T-helper 17 cell (primary cell): Measurements from ENCODE around the gene CILP. TPM values are rescaled to one million over a fixed set of nuclear protein-coding genes. Genes with fewer than 3 reads are reported as not detected.
"Not testable (repeated sequence)": the region's sequence is repeated elsewhere in the genome, so short reads cannot be mapped to it uniquely, and the experiment has no call there.

Experiments used
- ATAC-seq: fragments of 150-1000 bp; cut with Tn5 transposase; 2 replicates; pipeline ENCODE4 v1.10.0; 2021; ENCODE audit warnings: mild to moderate bottlenecking, moderate library complexity
- DNase-seq, 3 donors: peaks; one replicate each; pipeline versions ENCODE4 v3.0.0 to v3.0.0-alpha.2; 2020 to 2021
- H3K9me3 ChIP-seq: one replicate; pipeline ENCODE4 v1.7.0; 2013; ENCODE audit warnings: low read length, mild to moderate bottlenecking; ENCODE audit not compliant: control insufficient read depth, poor library complexity, severe bottlenecking
- H3K27ac Mint-ChIP-seq: one replicate; pipeline ENCODE4 v1.8.0; 2022; ENCODE audit warnings: mild to moderate bottlenecking, moderate library complexity, mixed read lengths
- H3K27me3 Mint-ChIP-seq: one replicate; pipeline ENCODE4 v1.8.0; 2022; ENCODE audit warnings: mixed read lengths
- H3K36me3 Mint-ChIP-seq: one replicate; pipeline ENCODE4 v1.8.0; 2022; ENCODE audit warnings: low read depth, mixed read lengths
- H3K4me1 Mint-ChIP-seq: one replicate; pipeline ENCODE4 v1.8.0; 2022; ENCODE audit warnings: mild to moderate bottlenecking, mixed read lengths
- H3K4me3 Mint-ChIP-seq: one replicate; pipeline ENCODE4 v1.8.0; 2022; ENCODE audit warnings: mild to moderate bottlenecking, moderate library complexity, mixed read lengths
- total RNA-seq, 4 donors: library from RNA in 2 of 4; stranded (reverse) in 2 of 4; gene quantifications; one replicate each; pipeline ENCODE4 v1.2.3 and lab custom pipeline; 2022 to 2026

CILP gene
- total RNA-seq, 2 donors from 2014 or later = 0.22 to 0.26 TPM

DNA sequence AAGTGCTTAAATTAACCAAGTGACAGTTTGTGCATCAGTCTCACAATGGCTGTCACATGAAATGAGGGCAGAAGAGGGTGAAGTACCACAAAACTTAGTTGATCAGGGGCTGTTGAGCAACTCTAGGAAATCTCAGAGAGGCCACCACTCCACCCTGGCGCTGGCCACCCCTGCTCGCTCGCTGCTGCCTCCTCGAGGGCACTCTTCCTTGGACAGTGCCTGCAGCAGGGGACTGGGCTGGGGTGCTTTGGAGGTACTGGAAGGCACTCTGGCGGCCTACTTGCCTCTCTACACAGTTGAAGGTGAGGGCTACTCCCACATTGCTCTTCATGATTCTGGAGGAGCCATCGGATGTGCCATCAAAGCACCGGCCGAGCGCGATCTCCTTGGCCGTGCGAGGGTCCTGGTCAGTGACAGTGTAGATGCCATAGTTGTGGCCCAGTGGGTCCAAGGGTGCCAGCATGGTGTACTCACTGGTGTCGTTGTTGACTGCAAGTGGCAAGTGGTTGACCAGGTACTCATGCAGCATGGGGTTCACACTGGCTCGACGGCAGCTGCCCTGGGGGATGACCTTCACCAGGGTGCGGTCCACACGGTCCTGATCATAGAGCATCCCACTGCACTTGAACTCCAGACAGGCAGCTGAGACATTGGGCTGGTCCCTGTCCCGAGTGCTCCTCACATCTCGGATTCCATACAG lies 14.5 kb downstream of the CILP start:
- Mint-ChIP-seq H3K4me1 (peaks cover 5% of the 10 kb centered on the region), H3K27me3 (peaks cover 8% of the 10 kb centered on the region), H3K27ac (no peak overlapping the region), H3K36me3 (peaks cover 4% of the 10 kb centered on the region), H3K4me3 (no peak overlapping the region)
- H3K9me3 ChIP-seq = no peaks in the 10 kb centered on the region
- DNase-seq (no peak), ATAC-seq (no peak)

GRCh38 chr15:65195548-65195923 lies 15.7 kb downstream of the CILP start:
- no peaks in the 10 kb centered on the region for H3K9me3 ChIP-seq
- Mint-ChIP-seq H3K4me1 (peaks cover 5% of the 10 kb centered on the region), H3K36me3 (peaks cover 3% of the 10 kb centered on the region), H3K4me3 (no peak overlapping the region), H3K27me3 (peaks cover 2% of the 10 kb centered on the region), H3K27ac (no peak overlapping the region)
- ATAC-seq (no peak), DNase-seq (no peak)

GRCh38 chr15:65194826-65195547 lies 16.3 kb downstream of the CILP start:
- ATAC-seq (no peak), DNase-seq (no peak)
- Mint-ChIP-seq H3K36me3 (no peaks in the 10 kb centered on the region), H3K27me3 (no peaks in the 10 kb centered on the region), H3K4me1 (peaks cover 3% of the 10 kb centered on the region), H3K27ac (no peak overlapping the region), H3K4me3 (no peak overlapping the region)
- no peaks in the 10 kb centered on the region for H3K9me3 ChIP-seq

GRCh38 chr15:65192016-65192415 lies 19.3 kb downstream of the CILP start:
- H3K9me3 ChIP-seq = no peaks in the 10 kb centered on the region
- no peaks in the 10 kb centered on the region for H3K27me3 Mint-ChIP-seq
- no peak overlapping the region for H3K4me3 Mint-ChIP-seq
- H3K4me1 Mint-ChIP-seq = peaks cover 3% of the 10 kb centered on the region
- no peak overlapping the region for H3K27ac Mint-ChIP-seq
- H3K36me3 Mint-ChIP-seq = no peaks in the 10 kb centered on the region
- DNase-seq = no peak
- no peak for ATAC-seq

- peaks cover 10% of the 10 kb centered on the region for H3K4me1 Mint-ChIP-seq
- H3K27me3 Mint-ChIP-seq = no peaks in the 10 kb centered on the region
- H3K4me3 Mint-ChIP-seq = peak overlapping the region; percentile 21
- DNase-seq (no peak), ATAC-seq (no peak)
- H3K27ac Mint-ChIP-seq = no peak overlapping the region
- H3K36me3 Mint-ChIP-seq = no peaks in the 10 kb centered on the region
- H3K9me3 ChIP-seq = no peaks in the 10 kb centered on the region
Measured at GRCh38 chr15:65189102-65189740, 22.1 kb downstream of the CILP start.

- H3K27me3 Mint-ChIP-seq, H3K4me3 Mint-ChIP-seq, H3K9me3 ChIP-seq, DNase-seq, H3K36me3 Mint-ChIP-seq, H3K27ac Mint-ChIP-seq, ATAC-seq: not testable (repeated sequence)
- H3K4me1 Mint-ChIP-seq = peaks cover 11% of the 10 kb centered on the region
Measured at GRCh38 chr15:65188472-65188871, 22.8 kb downstream of the CILP start.

- ATAC-seq (peak; percentile 98), DNase-seq (peak; percentile 85 to 92 (median 89))
- Mint-ChIP-seq H3K27me3 (no peaks in the 10 kb centered on the region), H3K4me3 (peak within 1 kb of the TSS; percentile 93), H3K36me3 (no peaks in the 10 kb centered on the region), H3K4me1 (peaks cover 17% of the 10 kb centered on the region), H3K27ac (peak within 1 kb of the TSS; percentile 93)
- H3K9me3 ChIP-seq = no peaks in the 10 kb centered on the region
Measured at GRCh38 chr15:65184868-65185717, 26.2 kb downstream of the CILP start, which contains the start of gene CLPX. TSS of gene CLPX (minus strand) at chr15:65185342. CDS start at chr15:65185153, 189 bp downstream.

- Mint-ChIP-seq H3K36me3 (no peaks in the 10 kb centered on the region), H3K27me3 (no peaks in the 10 kb centered on the region), H3K27ac (peak overlapping the region; percentile 93), H3K4me1 (peaks cover 17% of the 10 kb centered on the region), H3K4me3 (peak overlapping the region; percentile 93)
- no peaks in the 10 kb centered on the region for H3K9me3 ChIP-seq
- DNase-seq (peak in 1 of 3 donors; percentile 19), ATAC-seq (no peak)
Measured at GRCh38 chr15:65184305-65184867, 26.9 kb downstream of the CILP start.

DNA sequence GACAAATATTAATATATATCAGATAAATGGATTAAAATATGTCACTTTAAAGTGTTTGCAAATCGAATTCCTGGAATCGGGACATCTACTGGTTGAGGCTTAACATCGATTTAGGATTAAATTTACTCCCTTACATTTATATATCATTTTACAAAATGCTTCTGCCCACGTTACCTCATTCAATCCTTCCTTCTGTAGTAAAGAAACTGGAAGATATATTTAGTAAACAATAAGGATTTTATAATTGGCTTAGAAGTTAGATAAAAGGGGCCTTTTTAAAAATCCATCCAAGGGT lies 27.5 kb downstream of the CILP start:
- Mint-ChIP-seq H3K4me1 (peaks cover 17% of the 10 kb centered on the region), H3K27me3 (no peaks in the 10 kb centered on the region), H3K4me3 (peak overlapping the region; percentile 93), H3K27ac (peak overlapping the region; percentile 93), H3K36me3 (no peaks in the 10 kb centered on the region)
- ATAC-seq = no peak
- H3K9me3 ChIP-seq = no peaks in the 10 kb centered on the region
- no peak for DNase-seq

GRCh38 chr15:65182538-65182937 lies 28.7 kb downstream of the CILP start:
- Mint-ChIP-seq H3K27me3 (no peaks in the 10 kb centered on the region), H3K4me1 (peaks cover 17% of the 10 kb centered on the region), H3K36me3 (no peaks in the 10 kb centered on the region), H3K27ac (no peak overlapping the region), H3K4me3 (peak overlapping the region; percentile 93)
- DNase-seq (no peak), ATAC-seq (no peak)
- H3K9me3 ChIP-seq = no peaks in the 10 kb centered on the region

GRCh38 chr15:65181582-65182353 lies 29.5 kb downstream of the CILP start:
- not testable (repeated sequence) for DNase-seq, H3K4me3 Mint-ChIP-seq, H3K36me3 Mint-ChIP-seq, H3K9me3 ChIP-seq, ATAC-seq, H3K27me3 Mint-ChIP-seq, H3K27ac Mint-ChIP-seq
- peaks cover 17% of the 10 kb centered on the region for H3K4me1 Mint-ChIP-seq

DNA sequence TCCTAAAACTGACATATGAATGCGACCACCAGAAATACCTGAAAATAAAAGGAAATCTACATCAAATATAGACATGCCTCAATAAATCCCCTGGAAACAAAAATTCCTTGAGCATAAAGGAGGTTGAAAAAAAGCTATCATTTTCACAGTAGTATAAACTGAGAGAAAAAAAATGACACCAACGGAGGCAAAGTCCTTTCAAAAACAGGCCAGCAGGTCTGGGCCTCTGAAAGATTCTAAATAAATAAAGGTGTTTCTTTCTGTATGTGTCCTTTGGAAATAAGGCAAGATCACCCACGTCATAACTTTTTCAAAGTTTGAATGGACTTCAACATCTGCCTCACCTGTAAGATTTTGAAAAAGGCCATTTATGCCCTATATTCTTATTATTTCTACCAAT lies 31.1 kb downstream of the CILP start:
- Mint-ChIP-seq H3K4me1 (peaks cover 16% of the 10 kb centered on the region), H3K27ac (peak overlapping the region; percentile 45), H3K4me3 (no peak overlapping the region), H3K36me3 (no peaks in the 10 kb centered on the region), H3K27me3 (no peaks in the 10 kb centered on the region)
- DNase-seq = no peak
- ATAC-seq = no peak
- no peaks in the 10 kb centered on the region for H3K9me3 ChIP-seq
